Measurements from ENCODE around the gene GGACT.
"Not testable (repeated sequence)": the region's sequence is repeated elsewhere in the genome, so short reads cannot be mapped to it uniquely, and the experiment has no call there.

The GGACT gene

DNA sequence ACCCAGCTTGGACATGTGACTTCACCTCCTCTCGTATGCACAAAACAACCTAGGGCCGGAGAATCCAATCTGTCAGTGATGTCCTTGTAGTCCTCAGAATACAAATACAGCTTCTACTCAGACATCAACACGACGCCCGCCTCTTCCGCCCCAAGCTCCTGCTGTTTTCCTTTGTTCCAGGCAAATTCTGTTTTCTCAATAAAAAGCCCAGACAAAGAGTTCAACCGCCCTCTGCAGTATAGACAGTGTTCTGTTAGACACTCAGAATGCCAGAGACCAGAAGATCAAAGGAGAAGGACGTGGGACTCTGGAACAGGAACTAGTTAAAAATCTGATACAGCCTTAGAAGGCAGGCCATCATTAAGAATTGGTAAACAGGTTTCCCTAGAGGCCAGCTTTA lies 42.0 kb upstream of the GGACT start:
- H3K27ac ChIP-seq (ENCODE audit: insufficient read depth in 1 of 2, low read depth in 1 of 2, low read length in 2 of 2, poor library complexity in 1 of 2, severe bottlenecking in 2 of 2): no peak overlapping the region
- no peaks in the 10 kb centered on the region for H3K4me1 ChIP-seq (ENCODE audit: control extremely low read depth in 1 of 4, control insufficient read depth in 4 of 4, insufficient read depth in 4 of 4, low read length in 3 of 4)
- no peak for DNase-seq
- POLR2A ChIA-PET: no interaction called here
- WGBS (ENCODE audit: insufficient coverage): 97% methylated on average over 8 of the region's 8 CpGs
- no peak overlapping the region for H3K4me3 ChIP-seq (ENCODE audit: control insufficient read depth in 1 of 7, extremely low read depth in 1 of 7, insufficient read depth in 4 of 7, low read depth in 2 of 7, low read length in 6 of 7)
- H3K27me3 ChIP-seq (replicated peaks in 2 of 5; ENCODE audit: control insufficient read depth in 4 of 5, insufficient read depth in 5 of 5, low read length in 4 of 5): no peaks in the 10 kb centered on the region
- CTCF ChIA-PET: interaction anchor here (0.7 to 1.9 kb wide), 5 partner anchors 13 to 58 kb away, joined by 3 to 5 read pairs (median 5); no protein-coding TSS in a partner anchor
- H3K9me3 ChIP-seq (ENCODE audit: control extremely low read depth in 1 of 5, control insufficient read depth in 4 of 5, insufficient read depth in 2 of 5, low read depth in 1 of 5, low read length in 4 of 5): no peaks in the 10 kb centered on the region
- H3K36me3 ChIP-seq (ENCODE audit: control insufficient read depth in 4 of 4, insufficient read depth in 4 of 4, low read length in 3 of 4): peaks cover 26 to 72% (median 50%) of the 10 kb centered on the region in 4 experiments

DNA sequence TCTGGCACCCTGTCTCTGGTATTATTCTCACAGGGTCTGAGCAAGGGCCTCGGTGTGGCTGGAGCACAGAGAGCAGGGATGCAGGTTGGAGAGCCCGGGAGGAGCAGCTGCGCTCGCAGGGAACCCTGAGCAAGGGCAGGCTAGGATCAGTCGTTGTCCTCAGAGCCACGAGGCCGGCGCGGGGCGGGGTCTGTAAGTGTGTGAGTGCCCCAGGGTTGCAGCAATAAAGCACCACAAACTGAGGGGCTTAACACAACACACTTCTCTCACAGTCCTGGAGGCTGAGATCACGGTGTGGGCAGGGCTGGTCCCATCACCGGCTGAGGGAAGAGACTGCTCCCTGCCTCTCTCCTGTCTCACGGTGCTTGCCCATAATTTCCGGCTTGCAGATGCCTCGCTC lies 38.5 kb upstream of the GGACT start:
- over 99% methylated on average over 10 of the region's 15 CpGs for WGBS (ENCODE audit: insufficient coverage)
- H3K27ac ChIP-seq (ENCODE audit: insufficient read depth in 1 of 2, low read depth in 1 of 2, low read length in 2 of 2, poor library complexity in 1 of 2, severe bottlenecking in 2 of 2): no peak overlapping the region
- H3K36me3 ChIP-seq (ENCODE audit: control insufficient read depth in 4 of 4, insufficient read depth in 4 of 4, low read length in 3 of 4): peaks cover 18 to 74% (median 55%) of the 10 kb centered on the region in 4 experiments
- CTCF ChIA-PET: no interaction called here
- H3K9me3 ChIP-seq (ENCODE audit: control extremely low read depth in 1 of 5, control insufficient read depth in 4 of 5, insufficient read depth in 2 of 5, low read depth in 1 of 5, low read length in 4 of 5): peaks cover 0 to 3% (median 0%) of the 10 kb centered on the region in 5 experiments
- POLR2A ChIA-PET: no interaction called here
- no peaks in the 10 kb centered on the region for H3K27me3 ChIP-seq (replicated peaks in 2 of 5; ENCODE audit: control insufficient read depth in 4 of 5, insufficient read depth in 5 of 5, low read length in 4 of 5)
- DNase-seq: no peak
- H3K4me1 ChIP-seq (ENCODE audit: control extremely low read depth in 1 of 4, control insufficient read depth in 4 of 4, insufficient read depth in 4 of 4, low read length in 3 of 4): no peaks in the 10 kb centered on the region
- no peak overlapping the region for H3K4me3 ChIP-seq (ENCODE audit: control insufficient read depth in 1 of 7, extremely low read depth in 1 of 7, insufficient read depth in 4 of 7, low read depth in 2 of 7, low read length in 6 of 7)

DNA sequence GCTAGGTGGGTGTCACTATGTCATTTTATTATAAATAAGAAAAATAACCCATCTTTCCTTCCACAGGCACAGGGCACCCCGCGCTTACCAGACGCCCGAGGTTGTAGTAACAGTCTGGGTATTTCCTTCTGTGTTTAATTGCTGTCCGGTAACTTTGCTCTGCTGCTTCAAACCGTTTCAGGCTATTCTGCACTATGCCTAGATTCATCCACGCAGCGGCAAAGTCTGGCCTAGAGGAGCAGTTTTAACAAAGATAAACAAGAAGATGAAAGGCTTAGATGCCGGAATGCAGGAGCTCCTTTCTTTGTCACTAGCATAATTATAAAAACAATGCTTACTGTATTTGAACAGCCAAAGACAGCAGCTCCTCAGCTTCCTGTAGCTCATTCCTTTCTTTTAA lies 36.9 kb upstream of the GGACT start:
- no peaks in the 10 kb centered on the region for H3K4me1 ChIP-seq (ENCODE audit: control extremely low read depth in 1 of 4, control insufficient read depth in 4 of 4, insufficient read depth in 4 of 4, low read length in 3 of 4)
- ChIA-PET POLR2A (no interaction called here), CTCF (interaction anchor here (0.8 to 2.2 kb wide), 4 partner anchors 23 to 53 kb away, joined by 3 to 7 read pairs (median 5); no protein-coding TSS in a partner anchor)
- no peaks in the 10 kb centered on the region for H3K27me3 ChIP-seq (replicated peaks in 2 of 5; ENCODE audit: control insufficient read depth in 4 of 5, insufficient read depth in 5 of 5, low read length in 4 of 5)
- peaks cover 0 to 3% (median 0%) of the 10 kb centered on the region in 5 experiments for H3K9me3 ChIP-seq (ENCODE audit: control extremely low read depth in 1 of 5, control insufficient read depth in 4 of 5, insufficient read depth in 2 of 5, low read depth in 1 of 5, low read length in 4 of 5)
- WGBS (ENCODE audit: insufficient coverage): 93% methylated on average over 7 of the region's 9 CpGs
- no peak for DNase-seq
- H3K27ac ChIP-seq (ENCODE audit: insufficient read depth in 1 of 2, low read depth in 1 of 2, low read length in 2 of 2, poor library complexity in 1 of 2, severe bottlenecking in 2 of 2): no peak overlapping the region
- H3K4me3 ChIP-seq (ENCODE audit: control insufficient read depth in 1 of 7, extremely low read depth in 1 of 7, insufficient read depth in 4 of 7, low read depth in 2 of 7, low read length in 6 of 7): no peak overlapping the region
- peaks cover 20 to 76% (median 56%) of the 10 kb centered on the region in 4 experiments for H3K36me3 ChIP-seq (ENCODE audit: control insufficient read depth in 4 of 4, insufficient read depth in 4 of 4, low read length in 3 of 4)

DNA sequence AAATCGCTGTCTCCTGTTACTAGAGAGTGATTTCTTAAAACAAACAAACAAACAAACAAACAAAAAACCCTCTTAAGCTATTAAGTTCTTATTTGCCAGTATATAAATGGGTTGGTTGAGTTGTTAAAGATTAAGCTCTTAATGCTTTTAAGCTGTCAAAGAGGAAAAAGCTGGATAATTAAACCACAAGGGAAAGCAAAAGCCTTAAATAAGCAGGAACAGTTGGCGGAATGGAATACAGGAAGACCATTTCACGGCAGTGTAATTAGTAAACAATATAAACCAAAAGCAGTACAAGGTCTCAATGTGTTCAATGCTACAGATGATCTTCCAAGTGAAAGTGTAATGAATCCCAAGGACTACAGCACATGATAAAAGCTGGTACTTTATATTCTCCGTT lies 32.2 kb upstream of the GGACT start:
- no peak for DNase-seq
- no peak overlapping the region for H3K4me3 ChIP-seq (ENCODE audit: control insufficient read depth in 1 of 7, extremely low read depth in 1 of 7, insufficient read depth in 4 of 7, low read depth in 2 of 7, low read length in 6 of 7)
- CTCF ChIA-PET: interaction anchor here (1.3 kb wide), 1 partner anchor 33 kb away, joined by 3 read pairs; no protein-coding TSS in a partner anchor
- H3K9me3 ChIP-seq (ENCODE audit: control extremely low read depth in 1 of 5, control insufficient read depth in 4 of 5, insufficient read depth in 2 of 5, low read depth in 1 of 5, low read length in 4 of 5): peaks cover 0 to 3% (median 2%) of the 10 kb centered on the region in 5 experiments
- no peaks in the 10 kb centered on the region for H3K27me3 ChIP-seq (replicated peaks in 2 of 5; ENCODE audit: control insufficient read depth in 4 of 5, insufficient read depth in 5 of 5, low read length in 4 of 5)
- H3K36me3 ChIP-seq (ENCODE audit: control insufficient read depth in 4 of 4, insufficient read depth in 4 of 4, low read length in 3 of 4): peaks cover 10 to 47% (median 25%) of the 10 kb centered on the region in 4 experiments
- POLR2A ChIA-PET: no interaction called here
- H3K27ac ChIP-seq (ENCODE audit: insufficient read depth in 1 of 2, low read depth in 1 of 2, low read length in 2 of 2, poor library complexity in 1 of 2, severe bottlenecking in 2 of 2): no peak overlapping the region
- H3K4me1 ChIP-seq (ENCODE audit: control extremely low read depth in 1 of 4, control insufficient read depth in 4 of 4, insufficient read depth in 4 of 4, low read length in 3 of 4): no peaks in the 10 kb centered on the region
- no CpG with 5 or more reads among the region's 4 CpGs for WGBS (ENCODE audit: insufficient coverage)

DNA sequence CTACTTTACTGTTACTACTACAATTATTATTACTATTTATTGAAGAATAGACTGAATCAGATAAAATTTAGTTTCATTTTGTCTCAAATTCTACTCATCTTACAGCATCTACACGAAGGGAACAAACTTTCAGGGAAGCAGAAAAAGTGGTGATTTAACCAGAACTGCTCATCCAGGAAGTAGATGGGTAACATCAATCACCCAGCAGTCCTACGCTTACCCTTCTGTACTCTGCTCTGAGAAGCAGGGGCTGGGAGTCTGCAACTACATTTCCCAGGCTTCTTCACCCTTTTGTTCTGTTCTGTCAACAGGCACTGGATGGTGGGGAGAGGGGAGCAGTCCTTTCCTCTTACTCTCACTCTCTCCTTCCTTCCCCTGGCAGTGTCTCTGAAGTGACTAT lies 31.4 kb upstream of the GGACT start:
- no peak for DNase-seq
- Histone ChIP-seq H3K27me3 (replicated peaks in 2 of 5; ENCODE audit: control insufficient read depth in 4 of 5, insufficient read depth in 5 of 5, low read length in 4 of 5) (no peaks in the 10 kb centered on the region), H3K27ac (ENCODE audit: insufficient read depth in 1 of 2, low read depth in 1 of 2, low read length in 2 of 2, poor library complexity in 1 of 2, severe bottlenecking in 2 of 2) (no peak overlapping the region), H3K36me3 (ENCODE audit: control insufficient read depth in 4 of 4, insufficient read depth in 4 of 4, low read length in 3 of 4) (peaks cover 7 to 38% (median 19%) of the 10 kb centered on the region in 4 experiments), H3K9me3 (ENCODE audit: control extremely low read depth in 1 of 5, control insufficient read depth in 4 of 5, insufficient read depth in 2 of 5, low read depth in 1 of 5, low read length in 4 of 5) (peaks cover 0 to 3% (median 2%) of the 10 kb centered on the region in 5 experiments), H3K4me1 (ENCODE audit: control extremely low read depth in 1 of 4, control insufficient read depth in 4 of 4, insufficient read depth in 4 of 4, low read length in 3 of 4) (no peaks in the 10 kb centered on the region), H3K4me3 (ENCODE audit: control insufficient read depth in 1 of 7, extremely low read depth in 1 of 7, insufficient read depth in 4 of 7, low read depth in 2 of 7, low read length in 6 of 7) (no peak overlapping the region)
- ChIA-PET CTCF (no interaction called here), POLR2A (no interaction called here)
- WGBS (ENCODE audit: insufficient coverage): 67% methylated on average over 1 of the region's 2 CpGs

DNA sequence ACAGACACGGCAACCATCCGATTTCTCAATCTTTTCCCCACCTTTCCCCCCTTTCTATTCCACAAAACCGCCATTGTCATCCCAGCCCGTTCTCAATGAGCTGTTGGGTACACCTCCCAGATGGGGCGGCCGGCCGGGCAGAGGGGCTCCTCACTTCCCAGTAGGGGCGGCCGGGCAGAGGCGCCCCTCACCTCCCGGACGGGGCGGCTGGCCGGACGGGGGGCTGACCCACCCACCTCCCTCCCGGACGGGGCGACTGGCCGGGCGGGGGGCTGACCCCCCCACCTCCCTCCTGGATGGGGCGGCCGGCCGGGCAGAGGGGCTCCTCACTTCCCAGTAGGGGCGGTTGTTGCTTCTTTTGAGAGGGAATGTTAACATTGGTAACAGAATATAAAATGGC lies 30.3 kb upstream of the GGACT start:
- 100% methylated on average over 2 of the region's 24 CpGs for WGBS (ENCODE audit: insufficient coverage)
- H3K27ac ChIP-seq (ENCODE audit: insufficient read depth in 1 of 2, low read depth in 1 of 2, low read length in 2 of 2, poor library complexity in 1 of 2, severe bottlenecking in 2 of 2): not testable (repeated sequence)
- POLR2A ChIA-PET: interaction anchor here (0.6 kb wide), 1 partner anchor 1324 kb away, joined by 3 read pairs; no protein-coding TSS in a partner anchor

DNA sequence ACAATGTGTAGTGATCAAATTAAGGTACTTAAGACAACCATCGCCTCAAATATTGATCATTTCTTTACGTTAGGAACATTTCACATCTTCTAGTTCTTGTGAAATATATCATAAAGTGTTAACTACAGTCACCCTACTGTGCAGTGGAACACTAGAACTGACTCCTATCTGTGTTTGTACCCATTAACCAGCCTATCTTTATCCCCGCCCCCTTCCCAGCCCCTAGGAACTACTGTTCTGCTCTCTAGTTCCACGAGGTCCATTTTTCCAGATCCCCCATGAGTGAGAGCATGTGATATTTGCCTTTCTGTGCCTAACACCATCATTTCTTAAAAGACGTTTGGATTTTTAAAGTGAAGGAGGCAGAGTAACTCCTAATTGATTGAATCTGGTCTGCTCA lies 24.4 kb upstream of the GGACT start:
- ChIA-PET CTCF (interaction anchor here (0.7 kb wide), 1 partner anchor 32 kb away, joined by 4 read pairs; no protein-coding TSS in a partner anchor), POLR2A (no interaction called here)
- Histone ChIP-seq H3K27ac (ENCODE audit: insufficient read depth in 1 of 2, low read depth in 1 of 2, low read length in 2 of 2, poor library complexity in 1 of 2, severe bottlenecking in 2 of 2) (no peak overlapping the region), H3K36me3 (ENCODE audit: control insufficient read depth in 4 of 4, insufficient read depth in 4 of 4, low read length in 3 of 4) (peaks cover 0 to 5% (median 1%) of the 10 kb centered on the region in 4 experiments), H3K27me3 (replicated peaks in 2 of 5; ENCODE audit: control insufficient read depth in 4 of 5, insufficient read depth in 5 of 5, low read length in 4 of 5) (no peaks in the 10 kb centered on the region), H3K9me3 (ENCODE audit: control extremely low read depth in 1 of 5, control insufficient read depth in 4 of 5, insufficient read depth in 2 of 5, low read depth in 1 of 5, low read length in 4 of 5) (peaks cover 0 to under 1% (median 0%) of the 10 kb centered on the region in 5 experiments), H3K4me1 (ENCODE audit: control extremely low read depth in 1 of 4, control insufficient read depth in 4 of 4, insufficient read depth in 4 of 4, low read length in 3 of 4) (peaks cover 18 to 51% (median 43%) of the 10 kb centered on the region in 4 experiments), H3K4me3 (ENCODE audit: control insufficient read depth in 1 of 7, extremely low read depth in 1 of 7, insufficient read depth in 4 of 7, low read depth in 2 of 7, low read length in 6 of 7) (no peak overlapping the region)
- DNase-seq: no peak
- WGBS (ENCODE audit: insufficient coverage): 100% methylated on average over 3 of the region's 5 CpGs

More for the DNA sequence above, 30.3 kb upstream of the GGACT start:
- H3K9me3 ChIP-seq (ENCODE audit: control extremely low read depth in 1 of 5, control insufficient read depth in 4 of 5, insufficient read depth in 2 of 5, low read depth in 1 of 5, low read length in 4 of 5); CTCF ChIA-PET; H3K4me3 ChIP-seq (ENCODE audit: control insufficient read depth in 1 of 7, extremely low read depth in 1 of 7, insufficient read depth in 4 of 7, low read depth in 2 of 7, low read length in 6 of 7); H3K4me1 ChIP-seq (ENCODE audit: control extremely low read depth in 1 of 4, control insufficient read depth in 4 of 4, insufficient read depth in 4 of 4, low read length in 3 of 4); DNase-seq; H3K27me3 ChIP-seq (replicated peaks in 2 of 5; ENCODE audit: control insufficient read depth in 4 of 5, insufficient read depth in 5 of 5, low read length in 4 of 5): not testable (repeated sequence)
- peaks cover 7 to 30% (median 14%) of the 10 kb centered on the region in 4 experiments for H3K36me3 ChIP-seq (ENCODE audit: control insufficient read depth in 4 of 4, insufficient read depth in 4 of 4, low read length in 3 of 4)
